Sciatic nerve (tissue), 2 donors: ENCODE measurements around the gene TTI1. TPM values are rescaled to one million over a fixed set of nuclear protein-coding genes. Genes with fewer than 3 reads are reported as not detected.
"Not testable (repeated sequence)": the region's sequence is repeated elsewhere in the genome, so short reads cannot be mapped to it uniquely, and the experiment has no call there.

Source experiments
- ATAC-seq: fragments of 200-7000 bp; cut with Tn5 transposase; one replicate; pipeline ENCODE4 v1.9.1; 2020; ENCODE audit warnings: mild to moderate bottlenecking, moderate library complexity
- DNase-seq: peaks from one replicate; pipeline ENCODE4 v3.0.0-alpha.2; 2020; ENCODE audit warnings: low spot score
- intact Hi-C: fragments of 100-400 bp; cut with DNase I; formaldehyde crosslinking; loops from one replicate; pipeline ENCODE4 v1.14.2; 2022
- total RNA-seq: library from RNA; stranded (reverse); fragmentation: NEBNext Ultra II Directional; extraction: Animal tissue kit (Norgen Biotek cat#: 25700); gene quantifications from one replicate; pipeline ENCODE4 v1.2.1, GENCODE V29; 2021
- donor health status: DM: no; HTN: no; CAD: no.
- donor health status: DM: no; HTN: no; CAD: no.

TTI1 gene
- total RNA-seq, 1 donor from 2014 or later = 15.2 TPM

- DNase-seq (no peak), ATAC-seq (no peak)
- intact Hi-C loops = no loop called here
These were observed 55.9 kb downstream of the TTI1 start for GRCh38 chr20:37977338-37977737.

- intact Hi-C loops = no loop called here
- ATAC-seq (no peak), DNase-seq (no peak)
These were observed 56.4 kb downstream of the TTI1 start for GRCh38 chr20:37976887-37977286.

GRCh38 chr20:37973059-37973910 lies 60.0 kb downstream of the TTI1 start:
- intact Hi-C loops = no loop called here
- ATAC-seq (no peak), DNase-seq (no peak)

- intact Hi-C loops = no loop called here
- no peak for ATAC-seq
- no peak for DNase-seq
These were observed 60.8 kb downstream of the TTI1 start for GRCh38 chr20:37972256-37973058.

GRCh38 chr20:37971561-37972127 lies 61.6 kb downstream of the TTI1 start:
- intact Hi-C loops = no loop called here
- ATAC-seq = no peak
- DNase-seq = no peak

- DNase-seq (no peak), ATAC-seq (no peak)
- intact Hi-C loops = no loop called here
These were observed 62.4 kb downstream of the TTI1 start for GRCh38 chr20:37970856-37971245.

- intact Hi-C loops = no loop called here
- DNase-seq = no peak
- no peak for ATAC-seq
These were observed 63.1 kb downstream of the TTI1 start for GRCh38 chr20:37969949-37970855.

GRCh38 chr20:37968841-37969401 lies 64.3 kb downstream of the TTI1 start:
- DNase-seq = no peak
- ATAC-seq = no peak
- intact Hi-C loops = no loop called here

GRCh38 chr20:37963483-37963882 lies 69.8 kb downstream of the TTI1 start:
- ATAC-seq, DNase-seq, intact Hi-C loops: not testable (repeated sequence)

GRCh38 chr20:37961066-37961465 lies 72.2 kb downstream of the TTI1 start:
- intact Hi-C loops = no loop called here
- no peak for ATAC-seq
- no peak for DNase-seq

GRCh38 chr20:37958856-37959520 lies 74.3 kb downstream of the TTI1 start:
- intact Hi-C loops = no loop called here
- DNase-seq (no peak), ATAC-seq (no peak)

GRCh38 chr20:37956107-37956585 lies 77.1 kb downstream of the TTI1 start:
- no peak for ATAC-seq
- DNase-seq = no peak
- intact Hi-C loops = no loop called here

- intact Hi-C loops = no loop called here
- DNase-seq (no peak), ATAC-seq (no peak)
These were observed 77.7 kb downstream of the TTI1 start for GRCh38 chr20:37955511-37955910.

GRCh38 chr20:37954626-37955025 lies 78.6 kb downstream of the TTI1 start:
- intact Hi-C loops = no loop called here
- DNase-seq (no peak), ATAC-seq (no peak)

GRCh38 chr20:37954190-37954589 lies 79.1 kb downstream of the TTI1 start:
- ATAC-seq = no peak
- no peak for DNase-seq
- intact Hi-C loops = no loop called here

- no peak for ATAC-seq
- intact Hi-C loops = no loop called here
- no peak for DNase-seq
These were observed 84.3 kb downstream of the TTI1 start for GRCh38 chr20:37948956-37949355.

GRCh38 chr20:37947943-37948342 lies 85.3 kb downstream of the TTI1 start:
- DNase-seq (no peak), ATAC-seq (no peak)
- intact Hi-C loops = no loop called here

GRCh38 chr20:37946946-37947345 lies 86.3 kb downstream of the TTI1 start:
- no peak for DNase-seq
- intact Hi-C loops = no loop called here
- no peak for ATAC-seq
